ENCODE results near the gene LRRN4CL.
"Not testable (repeated sequence)": the region's sequence is repeated elsewhere in the genome, so short reads cannot be mapped to it uniquely, and the experiment has no call there.

The LRRN4CL gene
- 0 to 1.7 (median 0) reads per million in 17 experiments for total RNA-seq

GRCh38 chr11:62689421-62690183 is at the start of gene LRRN4CL:
Gene LRRN4CL, minus strand, starts transcription at chr11:62689530. Its CDS starts 1,022 bp downstream, at chr11:62688508.
- DNase-seq: no peak

- no peak for DNase-seq
Observed at GRCh38 chr11:62737196-62737595, 47.9 kb upstream of the LRRN4CL start.

GRCh38 chr11:62732830-62733229 is 43.5 kb upstream of the LRRN4CL start:
- peak in 3 of 4 experiments; percentile 16 to 62 (median 42) for DNase-seq

- DNase-seq: not testable (repeated sequence)
Observed at GRCh38 chr11:62730076-62730475, 40.7 kb upstream of the LRRN4CL start.

GRCh38 chr11:62728171-62728988 is 39.0 kb upstream of the LRRN4CL start, which contains the start of gene TTC9C:
Gene TTC9C, plus strand, starts transcription at chr11:62728486. Its CDS starts 363 bp downstream, at chr11:62728849.
- peak; percentile 91 to 97 (median 94) for DNase-seq

GRCh38 chr11:62727872-62728170 is 38.5 kb upstream of the LRRN4CL start:
- peak; percentile 95 to 99 (median 97) for DNase-seq

- peak; percentile 99 to 100 (median 100) for DNase-seq
Observed at GRCh38 chr11:62727165-62727871, 38.0 kb upstream of the LRRN4CL start, which contains the start of gene HNRNPUL2. Gene HNRNPUL2, minus strand, starts transcription at chr11:62727457. Its CDS starts 301 bp downstream, at chr11:62727156.

- DNase-seq: no peak
Observed at GRCh38 chr11:62726915-62727164, 37.5 kb upstream of the LRRN4CL start.

GRCh38 chr11:62726156-62726914 is 37.0 kb upstream of the LRRN4CL start:
- peak in 2 of 4 experiments; percentile 5 to 27 for DNase-seq

GRCh38 chr11:62725646-62726045 is 36.3 kb upstream of the LRRN4CL start:
- DNase-seq: no peak

- no peak for DNase-seq
Observed at GRCh38 chr11:62724171-62724570, 34.8 kb upstream of the LRRN4CL start.

GRCh38 chr11:62721994-62722393 is 32.7 kb upstream of the LRRN4CL start:
- no peak for DNase-seq

GRCh38 chr11:62719302-62719978 is 30.1 kb upstream of the LRRN4CL start:
- DNase-seq: no peak

GRCh38 chr11:62716816-62717215 is 27.5 kb upstream of the LRRN4CL start:
- no peak for DNase-seq

- DNase-seq: no peak
Observed at GRCh38 chr11:62716206-62716605, 26.9 kb upstream of the LRRN4CL start.

- DNase-seq: no peak
Observed at GRCh38 chr11:62715150-62716130, 26.1 kb upstream of the LRRN4CL start.

GRCh38 chr11:62713343-62713742 is 24.0 kb upstream of the LRRN4CL start:
- DNase-seq: no peak

- no peak for DNase-seq
Observed at GRCh38 chr11:62712861-62713260, 23.5 kb upstream of the LRRN4CL start.

- no peak for DNase-seq
Observed at GRCh38 chr11:62712276-62712812, 23.0 kb upstream of the LRRN4CL start.

- DNase-seq: peak; percentile 21 to 49 (median 37)
Observed at GRCh38 chr11:62710001-62710345, 20.6 kb upstream of the LRRN4CL start.
